Measurements from ENCODE around the gene DPF3.

Gene DPF3

DNA sequence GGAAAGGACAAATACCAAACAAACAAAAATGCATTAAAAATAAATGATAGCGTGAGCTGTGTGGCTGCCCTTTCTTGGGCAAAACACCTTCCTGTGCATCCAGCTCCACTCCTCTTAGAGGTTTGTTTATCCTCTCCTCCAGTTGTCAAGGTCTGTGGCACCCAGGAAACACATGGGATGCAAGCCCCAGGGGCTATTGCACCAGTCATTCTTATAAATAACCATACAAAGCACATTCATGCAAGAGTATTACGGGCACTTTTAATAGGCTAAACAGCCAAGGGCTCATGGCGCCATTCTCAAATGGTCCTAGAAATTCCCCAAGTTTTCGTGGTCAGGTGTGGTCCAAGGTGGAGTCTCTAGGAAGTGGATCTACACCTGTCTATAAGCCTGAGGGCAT lies 257.0 kb downstream of the DPF3 start:
- TF ChIP-seq, protein P1, sequence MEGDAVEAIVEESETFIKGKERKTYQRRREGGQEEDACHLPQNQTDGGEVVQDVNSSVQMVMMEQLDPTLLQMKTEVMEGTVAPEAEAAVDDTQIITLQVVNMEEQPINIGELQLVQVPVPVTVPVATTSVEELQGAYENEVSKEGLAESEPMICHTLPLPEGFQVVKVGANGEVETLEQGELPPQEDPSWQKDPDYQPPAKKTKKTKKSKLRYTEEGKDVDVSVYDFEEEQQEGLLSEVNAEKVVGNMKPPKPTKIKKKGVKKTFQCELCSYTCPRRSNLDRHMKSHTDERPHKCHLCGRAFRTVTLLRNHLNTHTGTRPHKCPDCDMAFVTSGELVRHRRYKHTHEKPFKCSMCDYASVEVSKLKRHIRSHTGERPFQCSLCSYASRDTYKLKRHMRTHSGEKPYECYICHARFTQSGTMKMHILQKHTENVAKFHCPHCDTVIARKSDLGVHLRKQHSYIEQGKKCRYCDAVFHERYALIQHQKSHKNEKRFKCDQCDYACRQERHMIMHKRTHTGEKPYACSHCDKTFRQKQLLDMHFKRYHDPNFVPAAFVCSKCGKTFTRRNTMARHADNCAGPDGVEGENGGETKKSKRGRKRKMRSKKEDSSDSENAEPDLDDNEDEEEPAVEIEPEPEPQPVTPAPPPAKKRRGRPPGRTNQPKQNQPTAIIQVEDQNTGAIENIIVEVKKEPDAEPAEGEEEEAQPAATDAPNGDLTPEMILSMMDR (IDR thresholded peaks at IDR 0.05): no peak

DNA sequence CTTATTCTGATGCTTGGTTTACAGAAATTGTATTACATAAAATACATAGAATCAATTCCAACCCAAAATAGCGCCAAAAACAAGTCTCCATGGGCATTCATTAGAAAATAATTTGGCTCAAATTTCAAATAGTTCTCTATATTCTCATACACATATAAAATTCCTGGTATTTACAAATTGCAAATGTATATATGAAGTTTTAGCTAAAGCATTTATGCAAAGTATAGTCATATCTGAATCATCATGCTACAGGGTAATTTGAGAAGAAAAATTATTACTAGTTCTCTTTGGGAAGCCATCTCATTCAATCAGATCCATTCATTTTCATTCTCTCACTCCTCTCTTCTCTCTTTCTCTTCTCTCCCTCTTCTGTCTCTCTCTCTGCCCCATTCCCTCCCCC lies 257.8 kb downstream of the DPF3 start:
- TF ChIP-seq, protein P1 (IDR thresholded peaks at IDR 0.05): no peak

DNA sequence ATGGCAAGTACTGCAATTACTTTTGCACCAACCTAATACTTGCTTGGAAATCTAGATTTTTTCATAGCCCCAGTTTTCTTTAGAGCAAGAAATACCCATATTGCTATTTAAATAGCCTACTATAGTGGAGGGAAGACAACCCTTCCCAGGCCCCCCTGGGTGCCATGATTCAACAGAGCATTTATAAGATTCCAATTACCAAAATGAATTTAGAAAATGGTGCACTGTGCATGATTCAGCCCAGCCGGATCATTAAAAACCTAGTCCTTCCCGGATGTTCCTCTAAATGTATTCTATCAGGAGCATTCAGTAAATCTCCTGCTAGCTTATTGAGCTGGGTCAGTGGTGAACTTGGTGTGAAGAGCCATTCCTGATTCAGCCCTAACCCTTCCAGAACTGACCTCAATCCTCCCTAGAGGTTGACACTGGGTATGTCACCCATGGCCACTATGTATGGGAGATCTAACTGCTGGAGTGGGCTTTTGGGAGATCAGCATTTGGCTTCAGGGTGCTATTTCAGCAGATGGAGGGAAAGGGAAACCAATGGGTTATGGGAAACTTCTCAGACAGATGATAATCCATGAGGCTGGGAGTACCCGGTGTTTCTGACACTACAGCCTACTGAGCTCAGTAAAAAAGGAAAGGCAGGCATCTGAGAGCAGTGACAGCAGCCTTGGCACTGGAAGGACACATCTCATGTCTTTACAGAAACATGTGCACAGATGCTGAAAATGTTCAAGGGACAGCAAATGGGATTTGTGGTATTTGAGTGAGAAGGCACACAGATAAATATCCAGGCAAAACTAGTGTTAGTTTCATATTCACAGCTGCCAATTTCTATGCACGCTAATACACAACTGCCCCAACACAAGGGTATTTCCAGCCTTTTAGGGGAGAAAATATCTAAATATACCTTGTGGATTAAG lies 258.9 kb downstream of the DPF3 start:
- TF ChIP-seq, protein P1 (IDR thresholded peaks at IDR 0.05): no peak

- TF ChIP-seq, protein P1 (IDR thresholded peaks at IDR 0.05): no peak
Measured at GRCh38 chr14:72633551-72633950, 260.4 kb downstream of the DPF3 start.

DNA sequence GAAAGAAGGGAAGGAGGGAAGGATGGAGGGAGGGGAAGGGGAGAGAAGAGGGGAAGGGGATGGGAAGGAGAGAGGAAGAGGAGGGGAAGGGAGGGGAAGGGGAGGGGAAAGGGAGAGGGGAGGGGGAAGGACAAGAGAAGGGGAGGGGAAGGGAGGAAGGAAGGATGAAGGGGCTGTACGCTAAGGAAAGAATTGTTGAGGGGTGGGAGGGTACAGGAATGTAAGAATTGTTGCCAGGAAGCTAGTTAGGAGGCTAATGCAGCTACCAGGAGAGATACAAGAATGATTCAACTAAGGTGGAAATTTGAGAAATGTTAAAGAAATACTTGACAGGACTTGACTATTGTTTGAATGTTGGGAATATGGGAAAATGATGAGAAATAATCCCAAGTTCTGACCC lies 261.2 kb downstream of the DPF3 start:
- TF ChIP-seq, protein P1 (IDR thresholded peaks at IDR 0.05): no peak

DNA sequence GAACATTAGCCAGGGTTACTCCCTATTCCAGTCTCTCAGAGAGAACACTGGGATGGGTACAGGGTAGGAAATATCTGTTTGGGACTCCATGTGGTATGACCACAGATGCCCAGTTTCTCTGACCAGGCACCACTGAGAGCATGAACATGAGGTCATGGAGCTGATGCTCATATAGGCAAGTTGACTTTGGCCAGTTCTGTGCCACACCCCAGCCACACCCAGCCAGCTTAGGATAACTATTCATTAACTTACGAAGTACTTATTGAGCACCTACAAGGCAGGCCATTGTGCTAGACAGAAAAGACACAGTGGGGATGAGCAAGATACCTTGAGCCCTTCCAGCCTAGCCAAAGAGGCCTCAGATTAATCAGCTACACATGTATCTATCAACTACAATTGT lies 262.5 kb downstream of the DPF3 start:
- TF ChIP-seq, protein P1 (IDR thresholded peaks at IDR 0.05): no peak

DNA sequence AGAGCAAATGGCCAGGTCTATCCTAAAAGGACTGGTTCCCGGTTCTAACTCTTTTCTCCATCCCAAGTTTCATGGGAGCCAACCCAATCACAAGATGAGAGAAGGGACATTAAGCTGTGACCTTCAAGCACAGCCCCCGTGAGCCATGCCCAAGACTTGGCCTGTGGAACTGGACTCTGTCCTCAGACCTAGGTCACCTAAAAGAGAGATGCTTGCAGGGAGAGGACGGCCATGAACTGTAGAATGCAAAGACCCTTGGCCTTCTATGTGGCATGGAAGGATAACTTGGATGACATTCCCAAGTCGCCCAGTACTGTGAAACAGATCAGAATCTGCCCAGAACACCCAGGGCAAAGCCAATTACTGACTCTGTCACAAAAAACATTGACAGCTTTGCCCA lies 263.5 kb downstream of the DPF3 start:
- TF ChIP-seq, protein P1 (IDR thresholded peaks at IDR 0.05): no peak

All from LNCAP (cell line).